GM12892 (cell line): Measurements from ENCODE around the gene ZBTB38.

Source experiments
- POLR2A ChIP-seq: IDR thresholded peaks from 2 replicates; pipeline ENCODE4 v1.6.1; 2011; ENCODE audit warnings: low read depth, low read length, control low read depth
- POLR2AphosphoS5 ChIP-seq: IDR thresholded peaks from 2 replicates; pipeline ENCODE4 v1.6.1; 2011; ENCODE audit warnings: low read depth, low read length, control low read depth

DNA sequence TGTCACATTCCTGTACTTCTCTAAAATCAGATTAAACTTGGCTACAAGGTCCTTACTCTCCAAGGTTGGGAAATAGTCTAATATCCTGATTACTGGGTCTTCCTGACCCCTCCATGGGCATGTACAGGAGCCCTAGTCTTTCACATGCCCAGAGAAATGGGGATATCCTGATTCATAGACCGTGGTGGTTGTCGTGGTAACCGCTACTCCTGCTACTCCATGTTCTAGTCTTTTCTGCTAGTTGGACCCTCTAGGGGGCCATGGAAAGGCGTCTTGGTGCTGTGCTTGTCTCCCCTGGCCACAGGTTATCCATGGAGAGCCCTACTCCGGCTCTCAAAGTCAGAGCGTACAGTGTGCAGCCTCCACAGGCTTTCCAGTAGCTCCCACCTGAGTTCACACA lies 13.1 kb upstream of the ZBTB38 start:
- TF ChIP-seq POLR2AphosphoS5: no peak
- no peak for TF ChIP-seq POLR2A
